HG03439 (cell line): ENCODE measurements around the gene IFRD2.

Source experiments
- ATAC-seq: cut with Tn5 transposase; IDR thresholded peaks from one replicate; pipeline ENCODE4 v1.9.1; 2021; ENCODE audit warnings: mild to moderate bottlenecking, moderate library complexity; ENCODE audit not compliant: unreplicated experiment

The IFRD2 gene

DNA sequence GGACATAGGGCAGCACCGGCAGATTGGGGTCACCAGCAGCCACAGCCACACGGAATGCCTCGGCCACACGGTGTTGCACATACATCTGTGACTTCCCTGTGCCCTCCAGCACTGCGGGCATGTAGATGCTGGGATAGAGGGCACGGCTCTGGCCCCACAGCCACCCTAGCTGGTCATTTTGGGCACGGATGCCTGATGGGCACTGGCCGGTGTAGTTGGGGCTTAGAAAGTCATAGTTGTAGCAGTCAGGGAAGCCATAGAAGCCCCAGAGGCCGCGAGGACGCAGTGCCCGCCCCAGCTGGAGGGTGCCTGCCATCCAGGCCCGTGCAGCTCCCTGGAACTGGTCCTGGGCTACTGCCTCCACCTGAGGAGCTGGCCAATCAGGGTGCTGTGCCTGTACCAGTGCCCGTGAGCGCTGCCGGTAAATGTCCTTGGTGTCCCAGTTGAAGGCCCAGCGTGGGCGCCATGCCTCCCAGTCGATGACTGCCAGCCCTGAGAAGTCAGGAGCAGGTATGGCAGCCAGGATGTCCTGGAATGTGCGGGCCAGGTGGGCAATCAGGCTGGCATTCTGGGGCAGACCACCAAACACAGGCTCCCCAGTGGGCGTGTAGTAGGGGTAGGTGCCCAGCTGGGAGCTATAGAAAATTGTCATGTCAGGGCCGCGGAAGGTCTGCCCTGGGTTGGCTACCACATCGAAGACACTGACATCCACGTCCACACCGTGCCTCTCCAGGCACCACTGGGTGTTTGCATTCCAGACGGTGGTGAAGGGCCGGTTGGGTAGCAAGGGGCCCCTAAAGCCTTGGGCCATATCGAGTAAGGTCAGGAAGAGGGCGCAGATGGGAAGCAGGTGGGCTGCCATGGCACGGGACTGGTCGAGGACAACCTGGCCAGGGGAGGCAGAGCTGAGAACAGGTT, 10.1 kb upstream of the IFRD2 start:
- no peak for ATAC-seq

DNA sequence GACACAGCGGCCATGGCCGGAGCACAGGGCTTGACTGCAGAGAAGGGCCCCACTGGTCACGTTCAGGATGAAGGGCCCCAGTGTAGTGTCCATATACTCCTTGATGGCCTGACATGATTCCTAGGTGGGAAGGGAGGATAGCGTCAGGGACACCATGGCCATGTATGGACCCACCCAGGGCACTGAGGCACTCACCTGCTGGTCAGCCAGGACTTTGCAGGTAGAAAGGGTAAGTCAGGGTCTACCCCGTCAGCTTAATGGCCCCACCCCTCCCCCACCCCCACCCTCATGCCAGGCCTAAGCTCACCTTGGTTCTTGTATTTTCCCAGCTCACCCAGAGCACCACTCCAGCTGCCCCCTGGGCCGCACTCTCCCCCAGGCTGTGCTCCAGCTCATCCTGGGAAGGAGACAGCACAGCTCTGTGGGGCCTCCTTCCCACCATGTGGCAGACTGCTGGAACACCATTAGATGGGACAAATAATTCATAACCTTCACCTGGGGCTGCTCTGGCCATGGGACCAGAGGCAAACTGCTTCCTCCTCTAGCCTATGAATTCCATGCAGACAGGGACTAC, 8.5 kb upstream of the IFRD2 start:
- ATAC-seq = no peak

DNA sequence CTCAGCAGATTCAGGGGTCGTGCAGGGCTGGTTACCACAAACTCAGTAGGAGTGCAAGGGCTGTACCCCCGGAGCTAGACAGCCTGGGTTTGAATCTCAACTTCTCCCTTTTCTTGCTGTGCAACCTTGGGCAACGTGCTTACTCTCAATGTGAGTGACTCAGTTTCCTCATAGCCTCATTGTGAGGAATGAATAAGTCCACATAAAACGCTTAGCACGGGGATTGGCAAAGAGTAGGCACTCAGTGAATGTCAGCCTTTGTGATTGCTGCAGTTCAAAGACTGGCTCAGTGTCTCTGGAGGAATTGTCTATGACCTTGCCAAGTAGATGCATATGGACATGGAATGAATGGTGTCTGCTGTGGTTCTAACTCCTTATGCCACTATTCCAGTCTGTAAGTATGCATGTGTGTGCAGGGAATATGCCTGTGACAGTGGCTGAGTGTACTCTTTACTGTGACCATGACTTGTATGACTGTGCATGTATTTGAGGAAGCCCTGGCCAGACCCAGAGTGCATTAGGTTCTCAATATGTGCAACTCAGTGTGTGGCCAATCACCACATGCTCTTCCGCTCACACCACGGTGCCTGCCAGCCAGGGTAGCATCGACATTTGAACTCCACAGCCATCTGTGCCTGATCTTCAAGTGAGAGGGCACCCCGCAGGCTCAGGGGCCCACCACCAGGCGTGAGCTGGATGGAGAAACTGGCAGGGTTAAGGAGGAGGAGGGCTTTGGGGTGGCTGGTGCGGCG, 7.9 kb upstream of the IFRD2 start:
- ATAC-seq = no peak

DNA sequence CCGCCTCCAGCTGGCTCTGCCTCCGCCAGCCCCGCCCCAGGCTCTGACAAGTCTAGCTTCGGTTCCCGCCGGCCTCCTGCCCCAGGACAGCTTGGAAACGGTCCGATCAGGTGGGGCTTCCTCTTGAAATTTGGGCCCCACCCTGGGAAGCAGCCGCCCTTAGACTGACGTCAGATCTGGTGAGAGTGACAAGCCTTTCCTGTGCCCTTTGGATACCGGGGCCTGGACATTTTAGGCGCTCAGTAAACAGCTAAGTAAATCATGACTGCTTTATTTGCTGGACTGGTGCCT, 7.4 kb upstream of the IFRD2 start:
- ATAC-seq = no peak

DNA sequence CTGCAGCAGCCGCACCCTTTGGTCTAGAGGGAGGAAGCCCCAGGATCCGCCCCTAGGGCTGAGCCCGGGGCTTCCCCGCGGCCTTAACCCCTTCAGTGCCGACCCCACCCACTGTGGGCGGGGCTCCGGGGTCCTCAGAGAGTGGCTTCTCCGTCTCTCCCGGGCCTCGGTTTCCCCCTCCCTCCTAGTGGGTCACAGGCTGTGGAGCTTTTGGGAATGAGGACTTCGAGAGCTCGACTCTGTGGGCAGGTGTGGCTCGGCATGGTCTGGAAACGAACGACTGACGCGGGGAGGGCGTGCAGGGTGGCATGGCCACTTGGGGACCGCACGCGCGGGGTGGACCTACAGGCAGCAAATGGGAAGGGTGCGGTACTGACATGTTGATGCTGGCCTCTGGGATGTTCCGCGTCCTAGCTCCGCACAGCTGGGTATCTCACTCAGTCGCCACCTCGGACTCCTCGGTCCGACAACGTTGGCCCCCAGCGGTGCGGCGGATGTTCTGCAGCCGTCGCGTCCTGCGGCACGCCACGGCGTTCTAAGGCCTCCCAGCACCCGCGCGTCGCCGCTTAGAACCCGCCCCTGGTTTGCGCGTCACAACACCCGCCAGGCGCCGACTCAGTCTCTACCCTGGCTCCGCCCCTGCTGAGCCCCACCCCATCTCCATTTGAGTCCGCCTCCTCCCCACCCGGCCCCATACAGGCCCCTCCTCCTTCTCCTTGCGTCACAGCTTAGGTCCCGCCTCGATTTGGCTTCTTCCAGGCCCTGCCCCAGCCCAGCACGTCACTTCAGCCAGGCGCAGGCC, 6.8 kb upstream of the IFRD2 start, which contains the start of the genes HYAL3 and NAA80:
TSS of gene HYAL3 (minus strand) at position 570 of the 802 bp plus-strand sequence. CDS start 3,803 bp downstream, outside the sequence.
TSS of gene NAA80 (minus strand) at position 570 of the 802 bp plus-strand sequence. CDS start 1,942 bp downstream, outside the sequence.
- ATAC-seq = peak; percentile 81

DNA sequence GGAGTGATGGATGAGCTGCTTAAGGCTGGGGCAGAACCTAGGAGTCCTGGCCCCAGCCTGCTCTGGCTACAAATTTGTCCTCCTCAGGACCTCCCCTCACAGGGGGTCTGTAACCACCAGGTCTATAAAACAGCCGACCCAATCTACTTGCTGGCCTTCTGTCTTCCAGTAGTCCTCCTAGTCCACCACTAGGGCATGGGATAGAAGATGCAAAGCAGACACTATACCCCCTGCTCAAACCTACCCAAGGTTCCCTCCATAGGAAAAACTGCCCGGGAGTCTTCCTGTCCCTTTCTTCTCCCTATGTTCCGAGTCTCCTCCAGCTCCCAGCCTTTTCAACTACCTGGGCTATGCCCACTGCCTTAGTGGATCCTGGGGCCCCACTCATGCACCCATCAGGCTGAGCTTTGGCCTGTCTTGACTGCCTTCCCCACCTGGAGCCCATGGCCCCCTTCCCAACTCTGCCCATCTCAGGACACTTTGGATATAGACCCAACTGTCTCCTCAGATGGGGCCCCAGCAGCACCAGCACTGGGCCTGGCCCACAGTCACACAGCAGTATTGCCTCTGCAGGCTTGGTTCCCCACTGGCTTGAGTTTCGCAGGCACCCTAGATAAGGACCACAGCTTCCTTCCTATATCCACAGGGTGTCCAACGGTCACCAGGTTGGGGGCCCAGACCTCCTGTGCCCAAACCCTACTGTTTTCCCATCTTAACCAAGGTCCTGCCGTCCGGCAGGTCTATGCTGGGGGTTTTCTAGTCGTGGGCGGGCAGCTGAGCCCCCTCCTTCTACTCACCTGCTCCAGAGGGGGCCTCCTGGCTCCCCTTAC, 5.9 kb upstream of the IFRD2 start:
- ATAC-seq = no peak

DNA sequence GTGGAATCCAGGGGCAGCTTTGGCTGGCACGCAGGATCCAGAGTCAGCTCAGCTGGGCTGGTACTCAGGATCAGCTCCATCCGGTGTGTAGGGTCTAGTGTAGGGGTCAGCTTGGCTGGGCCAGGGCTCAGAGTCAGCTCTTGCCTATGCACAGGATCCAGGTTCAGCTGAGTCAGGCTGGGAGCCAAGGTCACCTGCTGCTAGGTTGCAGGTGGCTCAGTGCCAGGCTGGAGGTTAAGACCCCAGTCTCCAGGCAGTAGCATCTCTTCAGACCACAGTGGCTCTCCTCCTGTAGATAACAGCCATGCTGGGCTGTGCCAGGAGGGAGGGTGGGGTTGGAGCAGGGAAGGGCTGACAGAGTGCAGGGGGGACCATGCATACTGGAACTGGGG, 5.2 kb upstream of the IFRD2 start:
- ATAC-seq = no peak

DNA sequence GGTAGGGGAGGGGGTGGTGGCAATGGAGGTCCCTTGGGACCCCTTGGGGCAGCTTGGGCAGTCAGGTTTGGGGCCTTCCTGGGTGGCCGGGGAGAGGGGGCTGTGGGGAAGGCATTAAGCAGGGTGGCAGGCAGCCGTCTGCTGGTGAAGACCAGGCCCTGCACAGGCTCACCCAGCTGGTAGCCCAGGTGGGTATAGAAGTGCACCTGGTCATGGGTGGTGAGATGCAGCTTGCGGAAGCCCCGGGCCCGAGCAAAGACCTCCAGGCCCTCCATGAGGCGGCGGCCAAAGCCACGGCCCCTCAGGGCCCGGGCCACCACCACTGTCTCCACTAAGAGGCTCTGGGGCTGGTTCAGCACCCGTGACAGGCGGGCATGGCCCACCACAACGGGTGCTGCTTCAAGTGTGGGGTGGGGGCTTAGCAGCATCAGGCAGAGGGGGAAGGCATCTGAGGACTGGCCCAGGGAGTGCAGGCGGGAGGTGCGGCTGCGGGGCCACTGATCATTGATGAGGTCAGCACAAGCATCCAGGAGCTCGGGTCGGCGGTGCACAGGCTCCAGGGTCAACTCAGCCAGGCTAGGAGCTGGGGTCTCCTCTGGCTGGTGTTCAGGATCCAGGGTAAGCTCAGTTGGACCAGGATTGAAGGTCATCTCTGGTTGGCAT, 4.6 kb upstream of the IFRD2 start:
- ATAC-seq = no peak

DNA sequence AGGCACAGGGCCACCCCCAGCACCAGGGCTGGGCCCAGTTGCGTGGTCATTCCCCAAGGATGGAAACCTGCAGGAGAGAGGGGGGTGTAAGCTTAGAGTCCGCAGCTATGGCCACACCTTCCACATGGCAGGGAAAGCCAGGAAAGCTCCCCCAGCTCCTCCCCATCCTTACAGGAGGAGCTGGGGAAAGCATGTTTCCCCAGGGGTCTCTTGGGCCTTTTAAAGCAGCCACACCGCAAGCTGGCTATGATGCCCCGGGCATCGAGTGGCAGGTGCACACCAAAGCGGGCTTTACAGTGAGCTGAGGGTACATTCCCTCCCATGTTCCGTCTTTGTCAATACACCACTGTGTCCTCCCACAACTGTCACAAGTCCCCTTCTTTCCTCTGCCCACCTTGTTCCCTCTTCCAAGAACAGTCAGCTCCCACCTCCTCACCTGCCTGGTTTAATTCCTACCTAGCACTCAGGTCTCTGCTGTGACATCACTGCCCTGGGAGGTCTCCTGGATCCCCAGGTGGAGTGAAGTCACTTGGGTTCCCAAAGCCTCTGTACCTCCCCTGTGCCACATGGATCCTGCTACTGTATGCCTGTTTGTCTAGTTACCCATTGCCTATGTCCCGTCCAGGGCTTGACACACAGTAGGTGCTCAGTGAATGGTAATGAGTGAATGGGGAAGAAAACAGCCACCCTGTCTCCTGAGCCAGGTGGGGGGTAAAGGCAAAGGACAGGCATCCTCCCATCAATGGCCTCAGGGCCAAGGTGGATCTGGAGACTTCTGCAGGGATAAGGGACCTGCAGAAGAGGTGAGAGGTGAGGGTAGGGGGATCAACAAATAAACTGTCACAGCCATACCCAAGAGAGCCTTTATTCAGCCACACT, 3.6 kb upstream of the IFRD2 start:
- ATAC-seq = no peak

DNA sequence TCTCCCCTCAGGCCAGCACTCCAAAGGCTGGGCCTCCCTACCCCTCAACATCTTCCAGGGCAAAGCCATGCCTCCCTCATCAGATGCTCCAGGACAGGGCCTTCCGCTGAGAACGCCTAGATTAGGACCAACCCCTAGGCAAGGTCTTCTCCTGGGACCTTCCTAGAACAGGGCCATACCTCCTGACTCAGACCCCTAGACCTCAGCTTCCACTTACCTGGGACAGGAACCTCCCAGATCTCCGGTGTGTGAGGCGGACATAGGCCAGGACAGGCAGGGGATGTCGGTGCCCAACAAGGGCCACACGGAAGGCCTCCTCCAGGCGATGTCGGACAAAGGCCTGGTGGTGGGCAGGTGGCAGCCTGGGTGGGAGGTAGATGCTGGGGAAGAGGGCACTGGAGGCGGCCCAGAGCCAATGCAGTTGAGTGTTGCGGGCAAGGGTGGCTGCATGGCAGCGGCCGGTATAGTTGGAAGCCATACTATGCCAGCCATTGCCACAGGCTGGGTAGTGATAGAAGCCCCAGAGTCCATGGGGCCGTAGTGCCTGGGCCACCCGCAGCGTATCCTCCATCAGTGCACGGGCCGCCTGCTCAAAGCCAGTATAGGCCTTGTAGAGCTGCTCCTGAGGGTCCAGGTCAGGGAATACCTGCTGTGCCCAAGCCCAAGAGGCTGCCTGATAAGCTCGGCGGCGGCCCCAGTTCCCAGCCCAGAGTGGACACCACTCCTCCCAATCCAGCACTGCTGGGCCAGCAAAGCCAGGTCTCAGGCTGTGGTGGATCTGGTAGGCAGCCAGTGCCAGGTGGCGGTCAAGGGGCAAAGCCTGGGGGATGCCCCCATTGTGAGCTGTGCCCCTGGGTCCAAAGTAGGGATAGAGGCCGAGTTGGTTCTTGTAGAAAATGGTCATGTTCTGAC, 2.5 kb upstream of the IFRD2 start:
- ATAC-seq = no peak

DNA sequence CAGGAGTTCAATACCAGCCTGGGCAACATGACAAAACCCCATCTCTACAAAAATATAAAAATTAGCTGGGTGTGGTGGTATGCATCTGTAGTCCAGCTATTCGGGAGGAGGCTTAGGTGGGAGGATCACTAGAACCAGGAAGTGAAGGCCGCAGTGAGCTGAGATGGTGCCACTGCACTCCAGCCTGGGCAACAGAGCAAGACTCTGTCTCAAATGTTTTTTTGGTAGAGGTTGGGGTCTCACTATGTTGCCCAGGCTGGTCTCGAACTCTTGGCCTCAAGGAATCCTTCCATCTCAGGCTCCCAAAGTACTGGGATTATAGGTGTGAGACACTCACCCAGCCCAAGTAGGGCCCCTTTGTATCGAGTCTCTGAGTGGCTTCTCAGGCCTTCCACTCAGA, 1.9 kb upstream of the IFRD2 start:
- ATAC-seq = no peak

DNA sequence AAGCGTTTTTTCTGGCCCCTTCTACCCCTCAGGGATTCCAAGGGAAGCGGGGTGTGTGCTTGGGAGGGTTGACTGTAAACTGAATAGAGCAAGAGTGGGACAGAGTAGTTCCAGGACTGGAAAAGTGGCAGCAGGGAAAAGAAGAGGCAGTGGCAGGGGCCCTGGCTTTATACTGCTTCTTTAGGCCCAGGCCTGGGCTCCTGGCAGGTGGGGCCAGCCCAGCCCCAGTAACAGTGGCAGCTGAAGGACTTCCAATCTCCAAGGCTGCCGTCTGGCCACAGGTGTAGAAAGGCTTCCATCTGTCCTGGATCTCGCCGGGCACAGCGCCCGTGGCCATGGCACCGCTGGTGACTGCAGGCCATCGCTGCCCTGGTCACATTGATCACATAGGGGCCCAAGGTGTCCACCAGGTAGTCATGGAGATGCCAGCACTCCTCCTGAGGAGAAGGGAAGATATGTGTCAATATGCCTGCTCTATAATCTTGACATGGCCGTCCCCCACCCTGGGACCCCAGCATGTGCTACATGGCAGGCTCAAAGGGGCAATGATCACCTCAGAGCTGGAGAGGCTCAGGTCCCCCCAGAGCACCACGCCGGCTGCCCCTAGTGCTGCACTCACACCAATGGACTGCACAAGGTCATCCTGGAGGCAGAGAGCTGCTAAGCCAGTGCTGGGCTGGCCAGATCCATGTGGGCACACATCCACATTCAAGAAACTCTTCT, 1.0 kb upstream of the IFRD2 start:
- ATAC-seq = no peak

DNA sequence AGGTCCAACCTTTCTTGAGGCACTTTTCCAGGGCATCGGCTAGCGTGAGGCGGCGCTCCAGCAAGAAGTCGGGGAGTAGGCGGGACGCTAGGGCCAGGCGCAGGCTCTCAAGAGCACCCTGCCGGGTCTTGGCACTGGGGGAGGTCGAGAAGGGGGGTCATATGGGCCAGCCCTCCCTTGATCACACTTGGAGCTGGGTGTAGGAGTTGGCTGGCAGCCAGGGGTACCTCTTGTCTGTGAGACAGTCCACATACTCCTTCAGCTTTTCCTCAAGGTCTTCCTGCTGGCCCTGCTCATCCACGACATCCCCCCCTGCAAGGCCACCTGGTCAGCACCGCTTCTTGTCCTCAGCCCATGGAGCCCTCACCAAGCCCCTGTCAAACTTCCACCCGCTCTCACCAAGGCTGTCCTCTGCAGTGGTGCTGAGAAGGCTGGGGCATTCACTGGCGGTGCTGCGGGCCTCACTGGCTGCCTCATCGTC, 2.0 kb downstream of the IFRD2 start:
- ATAC-seq = no peak

DNA sequence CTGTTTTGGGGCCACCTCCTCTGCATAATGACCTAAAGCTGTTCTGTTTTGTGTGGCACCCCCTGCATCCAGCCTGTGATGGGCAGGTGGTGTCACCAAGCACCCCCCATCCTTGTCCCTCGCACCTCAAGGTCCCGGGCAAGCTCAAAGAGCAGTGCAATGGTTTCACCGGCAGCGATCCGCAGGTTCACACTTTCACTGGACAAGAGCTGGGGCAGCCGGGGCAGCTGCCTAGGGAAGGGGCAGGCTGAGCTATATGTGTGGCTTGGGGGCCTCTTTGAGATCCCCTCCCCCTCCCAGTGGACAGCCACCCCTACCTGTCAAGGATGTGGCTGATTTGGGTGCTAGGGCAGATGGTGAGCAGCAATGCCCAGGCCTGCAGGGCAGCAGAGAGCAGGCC, 3.1 kb downstream of the IFRD2 start:
- ATAC-seq = no peak

DNA sequence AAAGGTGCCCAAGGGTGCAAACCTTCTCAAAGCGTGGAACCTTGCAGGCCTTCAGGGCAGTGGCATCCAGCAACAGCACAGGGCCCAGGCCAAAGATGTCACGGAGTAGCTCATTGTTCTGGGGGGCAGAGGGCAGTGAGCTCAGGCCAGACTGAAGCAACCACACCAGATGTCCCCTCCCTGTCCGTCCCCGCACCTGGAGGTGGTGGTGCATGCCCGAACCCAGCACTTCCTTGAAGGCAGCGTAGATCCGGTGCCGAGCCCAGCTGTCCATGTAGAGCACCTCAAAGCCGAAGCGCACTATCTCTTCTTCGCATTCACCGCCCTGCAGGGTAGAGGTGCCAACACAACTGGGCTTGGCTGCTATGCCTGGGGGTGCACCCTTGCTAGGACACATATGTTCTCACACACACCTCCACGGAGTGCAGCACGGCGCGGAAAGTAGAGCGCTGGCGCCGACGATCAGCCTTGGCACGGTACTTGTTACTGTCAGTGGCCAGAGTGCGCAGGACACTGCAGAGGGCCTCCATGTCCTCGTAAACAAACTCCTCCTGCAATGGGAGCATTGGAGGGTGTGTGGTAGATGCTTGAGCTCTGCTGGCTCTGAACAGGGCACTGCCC, 3.7 kb downstream of the IFRD2 start:
- ATAC-seq = no peak

DNA sequence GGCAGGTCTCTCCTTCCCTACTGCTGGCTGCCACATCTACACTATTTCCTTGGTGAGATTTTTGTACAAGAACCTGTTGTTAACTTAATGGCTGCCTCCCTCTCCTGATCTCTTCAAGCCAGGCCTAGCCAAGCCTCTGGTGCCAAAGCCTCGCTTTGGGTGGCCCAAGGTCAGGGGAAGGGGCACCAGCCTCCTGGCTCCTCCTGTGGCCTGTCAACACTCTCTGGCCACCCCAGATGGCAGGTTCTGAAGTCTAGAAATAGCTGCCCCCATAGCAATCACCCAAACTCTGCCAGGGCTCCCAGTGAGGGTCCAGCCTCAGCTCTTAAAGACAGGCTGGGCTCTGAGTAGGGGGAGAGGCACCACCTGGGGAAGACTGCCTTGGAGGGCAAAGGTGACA, 5.0 kb downstream of the IFRD2 start:
- no peak for ATAC-seq
